HUDEP-2 (cell line): ENCODE results near the gene IL17RC.
"Not testable (repeated sequence)": the region's sequence is repeated elsewhere in the genome, so short reads cannot be mapped to it uniquely, and the experiment has no call there.

Experiments
- DNase-seq, 76 experiments: peaks; one replicate each; lab custom pipeline; 2025; ENCODE audit not compliant: unreplicated experiment in 76 of 76; lab: John Stamatoyannopoulos, UW

IL17RC gene, protein sequence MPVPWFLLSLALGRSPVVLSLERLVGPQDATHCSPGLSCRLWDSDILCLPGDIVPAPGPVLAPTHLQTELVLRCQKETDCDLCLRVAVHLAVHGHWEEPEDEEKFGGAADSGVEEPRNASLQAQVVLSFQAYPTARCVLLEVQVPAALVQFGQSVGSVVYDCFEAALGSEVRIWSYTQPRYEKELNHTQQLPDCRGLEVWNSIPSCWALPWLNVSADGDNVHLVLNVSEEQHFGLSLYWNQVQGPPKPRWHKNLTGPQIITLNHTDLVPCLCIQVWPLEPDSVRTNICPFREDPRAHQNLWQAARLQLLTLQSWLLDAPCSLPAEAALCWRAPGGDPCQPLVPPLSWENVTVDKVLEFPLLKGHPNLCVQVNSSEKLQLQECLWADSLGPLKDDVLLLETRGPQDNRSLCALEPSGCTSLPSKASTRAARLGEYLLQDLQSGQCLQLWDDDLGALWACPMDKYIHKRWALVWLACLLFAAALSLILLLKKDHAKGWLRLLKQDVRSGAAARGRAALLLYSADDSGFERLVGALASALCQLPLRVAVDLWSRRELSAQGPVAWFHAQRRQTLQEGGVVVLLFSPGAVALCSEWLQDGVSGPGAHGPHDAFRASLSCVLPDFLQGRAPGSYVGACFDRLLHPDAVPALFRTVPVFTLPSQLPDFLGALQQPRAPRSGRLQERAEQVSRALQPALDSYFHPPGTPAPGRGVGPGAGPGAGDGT

DNA sequence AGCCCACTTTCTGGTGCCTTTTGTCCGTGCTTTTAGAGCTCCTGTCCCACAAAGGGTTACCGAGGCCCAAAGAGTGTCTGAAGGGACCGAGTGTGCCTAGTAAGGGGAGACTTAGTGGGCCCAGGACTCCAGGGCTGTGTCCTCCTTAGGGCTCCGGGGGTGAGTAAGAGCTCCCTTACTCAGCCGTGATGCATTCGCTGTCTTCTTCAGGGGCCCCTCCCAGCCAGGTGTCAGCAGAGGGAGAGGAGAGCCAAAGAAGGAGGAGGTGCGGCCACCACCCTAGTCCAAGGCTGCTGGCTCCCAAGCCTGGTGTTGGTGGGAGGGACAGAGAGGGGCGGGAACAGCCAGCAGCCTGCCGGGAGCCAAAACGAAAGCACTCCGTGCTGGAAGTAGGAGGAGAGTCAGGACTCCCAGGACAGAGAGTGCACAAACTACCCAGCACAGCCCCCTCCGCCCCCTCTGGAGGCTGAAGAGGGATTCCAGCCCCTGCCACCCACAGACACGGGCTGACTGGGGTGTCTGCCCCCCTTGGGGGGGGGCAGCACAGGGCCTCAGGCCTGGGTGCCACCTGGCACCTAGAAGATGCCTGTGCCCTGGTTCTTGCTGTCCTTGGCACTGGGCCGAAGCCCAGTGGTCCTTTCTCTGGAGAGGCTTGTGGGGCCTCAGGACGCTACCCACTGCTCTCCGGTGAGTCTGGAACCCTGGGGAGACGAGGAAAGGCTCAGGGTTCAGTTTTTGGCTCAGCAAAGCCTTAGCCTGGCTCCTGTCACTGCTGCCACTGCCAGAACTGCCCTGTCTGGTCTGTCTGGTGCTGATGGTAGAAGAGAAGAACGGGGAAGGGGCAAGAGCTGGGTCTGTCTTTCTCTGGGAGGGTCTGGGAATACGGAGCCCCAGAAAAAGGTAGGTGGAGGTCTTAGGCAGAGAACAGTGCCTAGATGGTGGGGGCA, at the start of gene IL17RC:
Gene IL17RC (plus strand): TSS at position 365 of the 947 bp plus-strand sequence. CDS start 218 bp downstream, at position 583.
- peak in 69 of 76 experiments; percentile 5 to 81 (median 60) for DNase-seq

DNA sequence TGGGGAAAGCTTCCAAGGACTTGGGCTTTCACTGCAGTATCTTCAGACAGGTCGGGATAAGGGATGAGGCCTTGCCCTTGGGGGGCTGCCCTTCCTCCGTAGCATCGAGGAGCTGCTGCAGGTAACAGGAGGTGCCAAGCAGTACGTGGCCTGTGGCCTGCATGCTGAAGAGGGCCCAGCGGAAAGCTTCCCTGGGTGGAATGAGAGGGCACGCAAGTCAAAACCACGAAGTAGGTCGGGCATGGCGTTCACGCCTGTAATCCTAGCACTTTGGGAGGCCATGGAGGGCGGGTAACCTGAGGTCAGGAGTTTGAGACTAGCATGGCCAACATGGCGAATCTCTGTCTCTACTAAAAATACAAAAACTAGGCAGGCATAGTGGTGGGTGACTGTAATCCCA, 49.8 kb upstream of the IL17RC start:
- DNase-seq, result no peak

DNA sequence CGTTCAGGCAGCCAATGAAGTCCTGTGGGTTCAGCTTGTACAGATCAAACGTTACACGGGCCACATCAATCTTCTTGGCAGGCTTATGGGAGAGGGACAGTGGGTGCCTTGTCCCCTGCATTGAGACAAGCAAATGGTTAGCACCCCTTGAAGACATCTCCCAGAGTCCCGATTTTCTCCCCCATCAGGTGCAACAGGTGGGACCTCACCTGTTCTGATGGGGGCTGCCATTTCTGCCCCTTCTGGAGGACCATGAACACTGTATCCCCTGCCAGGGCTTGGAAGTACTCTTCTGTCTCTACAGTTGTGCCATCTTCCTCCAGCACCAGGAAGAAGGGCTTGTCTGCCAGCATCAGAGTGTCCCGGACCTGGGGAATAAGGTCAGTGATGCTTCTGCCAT, 46.9 kb upstream of the IL17RC start:
- DNase-seq, result no peak

DNA sequence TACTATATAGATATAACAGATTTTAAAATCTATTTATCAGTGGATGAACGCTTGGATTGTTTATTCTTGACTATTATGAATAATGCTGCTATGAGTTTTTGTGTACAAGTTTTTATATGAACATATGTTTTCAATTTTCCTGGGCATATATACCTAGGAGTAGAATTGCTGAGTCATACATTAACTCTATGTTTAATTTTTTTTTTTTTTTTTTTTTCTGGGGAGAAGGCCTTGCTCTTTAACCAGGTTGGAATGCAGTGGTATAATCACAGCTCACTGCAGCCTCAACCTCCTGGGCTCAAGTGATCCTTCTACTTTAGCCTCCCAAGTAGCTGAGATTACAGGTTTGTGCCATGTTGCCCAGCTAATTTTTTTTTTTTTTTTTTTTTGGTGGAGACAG, 45.9 kb upstream of the IL17RC start:
- no peak for DNase-seq

DNA sequence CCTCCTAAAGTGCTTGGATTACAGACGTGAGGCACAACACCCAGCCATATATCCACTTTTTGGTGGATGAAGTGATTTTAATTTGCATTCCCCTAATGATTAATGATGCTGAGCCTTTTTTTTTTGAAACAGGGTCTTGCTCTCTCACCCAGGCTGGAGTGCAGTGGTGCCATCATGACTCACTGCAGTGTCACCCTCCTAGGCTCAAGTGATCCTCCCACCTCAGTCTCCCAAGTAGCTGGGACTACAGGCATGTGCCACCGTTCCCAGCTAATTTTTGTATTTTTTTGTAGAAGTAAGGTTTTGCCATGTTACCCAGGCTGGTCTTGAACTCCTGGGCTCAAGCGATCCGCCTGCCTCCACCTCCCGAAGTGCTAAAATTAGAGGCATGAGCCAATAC, 44.8 kb upstream of the IL17RC start:
- DNase-seq, result not testable (repeated sequence)

DNA sequence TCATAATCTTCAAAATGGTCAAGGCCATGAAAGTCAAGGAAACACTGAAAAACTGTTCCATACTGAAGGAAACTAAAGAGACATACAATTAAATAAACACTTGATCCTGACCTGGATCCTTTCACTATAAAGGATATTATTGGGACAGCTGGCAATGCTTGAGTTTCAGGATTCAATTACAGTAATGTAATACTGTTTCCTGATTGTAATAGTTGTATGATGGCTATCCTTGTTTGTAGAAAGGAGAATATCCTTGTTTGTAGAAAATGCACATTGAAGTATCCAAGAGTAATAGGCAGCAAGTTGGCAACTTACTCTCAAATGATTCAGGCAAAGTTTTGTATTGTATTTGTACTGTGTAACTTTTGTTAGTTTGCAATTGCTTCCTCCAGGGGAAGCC, 41.5 kb upstream of the IL17RC start:
- no peak for DNase-seq

DNA sequence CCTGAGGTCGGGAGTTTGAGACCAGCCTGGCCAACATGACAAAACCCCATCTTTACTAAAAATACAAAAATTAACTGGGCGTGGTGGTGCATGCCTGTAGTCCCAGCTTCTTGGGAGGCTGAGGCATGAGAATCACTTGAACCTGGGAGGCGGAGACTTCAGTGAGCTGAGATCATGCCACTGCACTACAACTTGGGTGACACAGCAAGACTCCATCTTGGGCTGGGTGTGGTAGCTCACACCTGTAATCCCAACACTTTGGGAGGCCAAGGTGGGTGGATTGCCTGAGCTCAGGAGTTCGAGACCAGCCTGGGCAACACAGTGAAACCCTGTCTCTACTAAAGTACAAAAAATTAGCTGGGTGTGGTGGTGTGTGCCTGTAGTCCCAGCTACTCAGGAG, 40.6 kb upstream of the IL17RC start:
- DNase-seq, result not testable (repeated sequence)

DNA sequence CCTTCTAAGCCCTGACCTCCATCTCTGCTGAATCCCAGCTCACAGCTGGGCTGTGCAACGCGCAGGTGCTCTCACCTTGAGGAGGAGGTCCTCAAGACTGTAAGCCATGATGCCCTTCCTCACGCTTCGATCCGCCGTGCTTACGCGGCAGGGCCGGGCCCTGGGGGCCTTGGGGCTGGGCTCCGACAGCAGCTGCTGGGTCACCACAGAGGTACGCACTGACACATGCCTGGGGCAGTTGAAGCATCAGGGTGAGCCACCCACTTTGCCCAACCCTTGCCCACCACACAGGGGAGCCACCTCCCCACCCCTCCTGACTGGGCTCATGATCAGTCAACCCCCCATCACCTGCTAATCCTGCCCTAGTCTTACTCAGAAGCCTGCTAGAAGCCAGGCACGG, 39.9 kb upstream of the IL17RC start:
- DNase-seq, result no peak

DNA sequence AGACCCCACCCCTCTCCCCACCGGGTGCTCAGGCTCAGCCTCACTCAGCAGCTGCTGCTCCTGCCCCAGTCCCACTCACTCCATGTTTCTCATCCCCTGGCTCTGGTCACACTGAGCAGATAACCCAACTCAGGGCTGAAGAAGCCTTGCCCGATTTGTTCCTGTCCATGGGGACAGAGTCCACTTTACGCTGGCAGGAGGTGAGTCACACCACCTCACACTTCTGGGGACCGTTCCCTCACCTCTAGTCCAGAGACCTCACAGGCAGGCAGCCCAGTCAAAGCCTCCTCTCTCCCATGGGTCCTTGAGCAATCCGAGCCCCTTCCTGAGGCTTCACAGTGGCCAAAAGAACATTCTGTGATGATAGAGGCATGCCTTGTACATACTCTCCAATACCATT, 38.2 kb upstream of the IL17RC start:
- no peak for DNase-seq

DNA sequence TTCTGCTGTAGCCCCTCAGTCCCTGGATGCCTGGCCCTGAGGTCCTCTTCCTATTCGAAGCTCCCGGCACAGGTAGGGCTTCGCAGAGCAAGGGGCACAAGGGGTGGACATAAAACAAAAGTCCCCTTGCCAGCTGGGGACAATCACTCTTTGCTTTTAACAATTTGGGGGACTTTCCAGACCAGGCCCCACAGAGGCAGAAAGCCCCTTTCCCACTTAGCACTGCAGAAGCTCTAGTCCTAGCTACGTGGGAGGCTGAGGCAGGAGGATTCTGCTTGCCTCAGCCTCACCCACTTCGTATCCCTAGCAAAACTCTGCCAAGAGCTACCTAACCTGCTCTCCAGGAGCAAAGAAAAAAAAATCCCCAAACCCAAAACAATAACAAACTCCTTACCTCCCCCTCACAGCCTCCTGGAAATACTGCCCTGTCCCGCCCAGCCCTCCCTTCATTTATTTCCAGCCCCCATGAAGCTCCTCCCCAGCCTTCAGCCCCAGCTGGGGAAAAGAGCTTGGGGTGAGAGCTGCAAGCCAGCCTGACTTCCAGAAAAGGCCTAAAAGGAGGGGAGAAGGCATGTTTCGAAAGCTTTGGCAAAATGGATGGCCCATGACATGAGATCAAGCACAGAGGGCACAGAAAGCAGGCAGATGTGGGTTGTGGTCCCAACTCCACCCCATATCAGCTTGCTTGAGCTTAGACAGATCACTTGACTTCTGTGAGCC, 36.9 kb upstream of the IL17RC start, which contains the start of gene CIDEC:
Gene CIDEC (minus strand): TSS at position 424 of the 720 bp plus-strand sequence. CDS start 1,767 bp downstream, outside the sequence.
- no peak for DNase-seq

DNA sequence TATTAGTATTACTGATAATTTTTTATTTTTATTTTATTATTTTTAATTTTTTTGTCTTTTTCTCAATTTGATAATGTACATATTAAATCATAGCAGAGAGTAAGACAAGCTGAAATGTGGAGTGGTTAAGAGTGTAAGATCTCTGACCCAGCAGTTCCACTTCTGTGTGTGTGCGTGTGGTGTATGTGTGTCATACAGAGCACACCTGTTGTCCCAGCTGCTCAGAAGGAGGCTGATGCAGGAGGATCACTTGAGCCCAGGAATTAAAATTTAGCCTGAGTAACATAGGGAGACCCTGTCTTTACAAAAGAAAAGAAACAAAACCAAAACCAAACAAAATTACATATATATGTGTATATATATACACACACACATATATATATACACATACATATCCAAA, 35.5 kb upstream of the IL17RC start:
- DNase-seq, result no peak

DNA sequence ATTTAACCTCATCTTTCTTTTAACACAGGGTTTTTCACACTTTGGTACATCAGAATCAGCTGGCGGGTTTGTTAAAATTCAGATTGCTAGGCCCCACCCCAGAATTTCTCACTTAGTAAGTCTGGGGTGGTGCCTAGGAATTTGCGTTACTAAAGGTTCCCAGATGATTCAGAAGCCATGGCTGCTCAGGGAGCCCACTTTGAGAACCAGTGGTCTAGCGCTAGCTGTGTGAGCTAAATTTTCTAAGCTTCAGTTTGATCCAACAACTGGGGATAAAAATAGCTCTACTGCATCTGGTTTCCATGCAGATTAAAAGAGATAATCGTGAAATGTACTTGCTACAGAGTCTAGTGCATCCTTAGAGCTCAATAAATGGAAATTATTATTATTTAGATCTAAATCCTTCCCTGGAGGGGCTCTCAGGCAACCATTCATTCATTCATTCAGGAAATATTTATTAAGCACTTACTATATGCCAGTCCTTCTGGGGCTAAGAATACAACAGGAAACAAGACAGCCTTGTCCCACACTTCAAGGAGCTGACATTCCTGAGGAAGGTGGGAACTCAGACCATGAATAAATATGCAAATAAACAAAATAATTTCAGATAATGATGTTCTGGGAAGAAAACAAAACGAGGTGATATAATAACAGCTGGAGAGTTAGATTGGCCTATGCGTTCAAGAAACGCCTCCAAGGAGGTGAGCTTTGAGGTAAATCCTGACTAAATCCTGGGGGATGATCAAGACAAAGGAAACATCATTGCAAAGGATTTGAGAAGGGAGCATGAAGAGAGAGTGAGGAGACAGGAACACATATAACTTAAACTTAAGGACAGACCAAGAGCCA, 33.0 kb upstream of the IL17RC start:
- DNase-seq, result no peak

DNA sequence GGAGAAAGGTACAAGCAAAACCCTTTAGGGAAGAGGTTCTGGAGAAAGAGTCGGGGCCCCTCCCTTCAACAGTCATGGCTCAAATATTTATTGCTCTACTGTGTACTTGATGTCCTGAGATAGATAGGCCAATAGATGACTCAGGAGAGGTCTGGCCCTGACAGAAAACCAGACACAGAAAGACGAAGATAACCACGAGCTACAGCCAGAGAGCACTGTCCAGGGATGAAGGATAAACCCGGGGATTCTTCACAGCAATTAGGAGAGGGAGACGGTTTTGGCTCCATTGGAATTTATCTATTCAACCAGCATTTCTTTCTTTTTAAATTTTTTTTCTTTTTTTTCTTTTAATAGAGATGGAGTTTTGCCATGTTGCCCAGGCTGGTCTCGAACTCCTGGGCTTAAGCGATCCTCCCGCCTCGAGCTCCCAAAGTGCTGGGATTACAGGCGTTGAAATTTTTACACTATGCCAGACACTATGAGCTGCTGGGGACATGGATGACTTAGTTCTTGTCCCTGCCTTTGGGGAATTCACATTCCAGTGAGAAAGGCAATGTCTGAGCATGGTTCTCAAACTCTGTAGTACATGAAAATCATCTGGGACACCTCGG, 32.2 kb upstream of the IL17RC start:
- peak in 50 of 76 experiments; percentile 5 to 66 (median 34) for DNase-seq

DNA sequence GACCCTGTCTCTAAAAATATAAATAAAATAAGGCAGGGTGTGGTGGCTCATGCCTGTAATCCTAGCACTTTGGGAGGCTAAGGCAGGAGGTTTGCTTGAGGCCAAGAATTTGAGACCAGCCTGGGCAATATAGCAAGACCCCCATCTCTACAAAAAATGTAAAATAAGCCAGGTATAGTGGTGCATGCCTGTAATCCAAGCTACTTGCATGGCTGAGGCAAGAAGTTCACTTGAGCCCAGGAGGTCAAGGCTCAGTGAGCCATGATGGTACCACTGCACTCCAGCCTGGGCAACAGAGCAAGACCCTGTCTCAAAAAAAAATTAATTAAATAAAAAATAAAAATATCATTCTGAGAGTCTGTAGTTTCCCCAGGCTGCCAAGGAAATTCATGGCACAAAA, 30.6 kb upstream of the IL17RC start:
- no peak for DNase-seq

DNA sequence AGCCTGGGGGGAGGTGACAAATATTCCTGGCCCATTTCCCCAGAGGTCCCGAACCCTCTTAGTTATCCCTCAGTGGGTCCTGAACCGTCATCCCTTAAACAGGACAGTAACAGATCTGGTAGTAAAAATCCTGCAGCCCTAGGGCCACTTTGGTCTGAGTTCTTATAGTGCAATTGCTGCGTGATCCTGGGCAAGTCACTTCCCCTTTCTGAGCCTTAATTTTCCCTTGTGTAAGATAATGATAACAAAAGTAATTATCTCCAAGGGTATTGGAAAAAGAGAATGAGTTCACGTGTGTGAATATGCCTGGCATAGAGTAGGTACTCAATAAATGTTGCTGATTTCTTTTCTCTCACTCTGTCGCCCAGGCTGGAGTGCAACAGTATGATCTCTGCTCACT, 29.4 kb upstream of the IL17RC start:
- DNase-seq, result peak in 3 of 76 experiments; percentile 9 to 24 (median 22)

DNA sequence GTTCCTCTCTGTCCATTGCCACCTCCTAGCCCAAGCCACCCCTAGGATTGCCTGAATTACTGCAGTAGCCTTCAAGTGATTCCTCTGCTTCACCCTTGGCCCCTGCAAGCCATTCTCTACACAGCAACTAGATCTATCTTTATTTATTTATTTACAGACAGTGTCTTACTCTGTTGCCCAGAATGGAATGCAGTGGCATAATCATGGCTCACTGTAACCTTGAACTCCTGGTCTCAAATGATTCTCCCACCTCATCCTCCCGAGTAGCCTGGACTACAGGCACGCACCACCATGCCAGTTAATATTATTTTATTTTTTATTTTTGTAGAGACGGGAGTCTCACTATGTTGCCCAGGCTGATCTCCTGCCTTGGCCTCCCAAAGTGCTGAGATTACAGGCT, 28.4 kb upstream of the IL17RC start:
- no peak for DNase-seq

DNA sequence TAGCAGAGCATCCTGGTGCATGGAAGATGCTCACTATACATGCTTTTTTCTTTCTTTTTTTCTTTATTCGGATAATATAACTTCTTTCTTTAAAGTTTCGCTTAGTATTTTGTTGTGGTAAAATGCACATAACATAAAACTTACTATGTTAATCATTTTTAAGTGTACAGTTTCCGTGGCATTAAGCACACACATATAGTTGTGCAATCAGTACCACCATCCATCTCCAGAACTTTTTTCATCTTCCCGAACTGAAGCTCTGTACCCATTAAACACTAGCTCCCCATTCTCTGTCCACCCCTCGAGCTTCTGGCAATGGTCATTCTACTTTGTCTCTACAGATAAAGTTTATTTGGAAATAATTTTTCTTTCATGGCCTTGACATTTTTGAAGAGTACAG, 27.5 kb upstream of the IL17RC start:
- DNase-seq, result no peak

DNA sequence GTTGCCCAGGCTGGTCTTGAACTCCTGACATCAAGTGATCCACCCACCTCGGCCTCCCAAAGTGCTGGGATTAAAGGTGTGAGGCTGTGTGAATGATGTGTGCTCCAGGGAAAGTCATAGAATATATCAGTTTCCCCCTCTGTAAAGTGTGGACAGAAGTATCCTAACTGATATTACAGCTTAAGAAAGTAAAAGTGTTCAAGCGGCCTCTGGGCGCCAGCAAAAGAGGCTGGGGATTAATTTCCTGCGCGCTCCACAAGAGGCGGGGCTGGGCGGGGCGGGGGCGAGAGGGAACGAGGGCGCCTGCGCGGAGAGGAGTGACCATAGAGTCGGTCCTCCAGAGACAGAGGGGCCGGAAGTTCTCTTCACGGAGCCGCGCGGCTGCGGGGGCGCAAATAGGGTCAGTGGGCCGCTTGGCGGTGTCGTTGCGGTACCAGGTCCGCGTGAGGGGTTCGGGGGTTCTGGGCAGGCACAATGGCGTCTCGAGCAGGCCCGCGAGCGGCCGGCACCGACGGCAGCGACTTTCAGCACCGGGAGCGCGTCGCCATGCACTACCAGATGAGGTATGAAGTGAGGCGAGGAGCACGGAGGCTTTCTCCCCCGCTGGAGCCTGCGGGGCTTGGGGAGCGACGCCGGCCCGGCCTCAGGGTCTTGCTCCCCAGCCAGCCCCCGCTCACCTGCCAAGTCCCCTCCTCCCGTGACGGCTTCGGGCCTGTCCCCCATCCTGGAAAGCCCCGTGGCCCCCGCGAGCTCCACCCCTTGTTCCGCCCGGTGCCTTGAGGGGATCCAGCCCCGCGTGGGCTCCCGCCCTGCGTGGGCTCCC, 26.4 kb upstream of the IL17RC start, which contains the start of gene JAGN1:
Gene JAGN1 (plus strand): TSS at position 362 of the 823 bp plus-strand sequence. CDS start 113 bp downstream, at position 475.
- DNase-seq, result peak in 75 of 76 experiments; percentile 17 to 91 (median 78)
